ENCODE measurements around the gene CCR6.

DNA sequence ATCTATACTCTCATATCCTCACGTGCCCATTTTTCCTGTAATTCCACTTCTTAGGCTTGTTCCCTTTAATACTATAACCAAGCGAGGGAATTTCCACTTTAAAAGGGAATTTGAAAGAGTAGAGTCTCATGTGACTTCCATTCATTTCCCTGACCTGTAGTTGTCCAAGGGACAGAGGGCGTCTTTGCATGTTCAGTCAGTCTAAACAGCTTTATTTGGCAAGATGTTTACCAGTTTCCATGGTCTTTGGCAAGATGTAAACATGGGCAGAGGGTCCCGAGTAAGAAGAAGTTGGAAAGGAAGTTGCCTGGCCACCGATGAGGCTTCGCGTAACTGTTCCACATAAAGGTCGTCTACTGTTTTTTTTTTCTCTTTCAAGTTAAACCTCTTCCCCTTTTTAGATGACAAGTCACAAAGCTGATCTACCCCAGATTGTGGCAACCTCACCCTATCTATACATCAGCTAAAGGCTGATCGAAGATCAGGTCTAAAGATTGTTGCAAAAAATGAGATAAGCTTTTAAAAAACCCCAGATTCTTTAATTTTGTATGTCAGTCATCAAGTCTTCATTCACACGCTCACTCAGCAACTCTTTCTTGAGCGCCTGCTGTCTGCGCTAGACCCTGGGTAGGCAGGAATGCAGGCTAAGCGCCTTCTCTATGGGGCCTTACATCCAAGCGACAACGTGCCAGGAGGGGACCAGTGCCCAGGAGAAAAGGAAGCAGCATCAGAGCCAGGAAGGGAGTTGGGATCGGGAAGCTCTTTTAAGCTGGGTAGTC is 31.7 kb upstream of the CCR6 start:
- TF ChIP-seq POLR2A (IDR thresholded peaks at IDR 0.05) = no peak
- TF ChIP-seq, protein P1, sequence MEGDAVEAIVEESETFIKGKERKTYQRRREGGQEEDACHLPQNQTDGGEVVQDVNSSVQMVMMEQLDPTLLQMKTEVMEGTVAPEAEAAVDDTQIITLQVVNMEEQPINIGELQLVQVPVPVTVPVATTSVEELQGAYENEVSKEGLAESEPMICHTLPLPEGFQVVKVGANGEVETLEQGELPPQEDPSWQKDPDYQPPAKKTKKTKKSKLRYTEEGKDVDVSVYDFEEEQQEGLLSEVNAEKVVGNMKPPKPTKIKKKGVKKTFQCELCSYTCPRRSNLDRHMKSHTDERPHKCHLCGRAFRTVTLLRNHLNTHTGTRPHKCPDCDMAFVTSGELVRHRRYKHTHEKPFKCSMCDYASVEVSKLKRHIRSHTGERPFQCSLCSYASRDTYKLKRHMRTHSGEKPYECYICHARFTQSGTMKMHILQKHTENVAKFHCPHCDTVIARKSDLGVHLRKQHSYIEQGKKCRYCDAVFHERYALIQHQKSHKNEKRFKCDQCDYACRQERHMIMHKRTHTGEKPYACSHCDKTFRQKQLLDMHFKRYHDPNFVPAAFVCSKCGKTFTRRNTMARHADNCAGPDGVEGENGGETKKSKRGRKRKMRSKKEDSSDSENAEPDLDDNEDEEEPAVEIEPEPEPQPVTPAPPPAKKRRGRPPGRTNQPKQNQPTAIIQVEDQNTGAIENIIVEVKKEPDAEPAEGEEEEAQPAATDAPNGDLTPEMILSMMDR (IDR thresholded peaks at IDR 0.05) = no peak
